Endothelial cell (in vitro differentiated cells): Measurements from ENCODE around the gene GPR18. TPM values are rescaled to one million over a fixed set of nuclear protein-coding genes. Genes with fewer than 3 reads are reported as not detected.

Experiments used
- DNase-seq: peaks from one replicate; pipeline ENCODE4 v3.0.0; 2021; ENCODE audit warnings: low spot score
- H3K27ac Mint-ChIP-seq: one replicate; pipeline ENCODE4 v1.8.0; 2021; ENCODE audit warnings: mixed read lengths, inconsistent platforms; ENCODE audit not compliant: unreplicated experiment
- H3K27me3 Mint-ChIP-seq: one replicate; pipeline ENCODE4 v1.8.0; 2021; ENCODE audit warnings: mild to moderate bottlenecking, moderate library complexity, mixed read lengths, inconsistent platforms; ENCODE audit not compliant: unreplicated experiment
- H3K36me3 Mint-ChIP-seq: one replicate; pipeline ENCODE4 v1.8.0; 2021; ENCODE audit warnings: mild to moderate bottlenecking, low read depth, mixed read lengths, inconsistent platforms; ENCODE audit not compliant: unreplicated experiment
- H3K4me1 Mint-ChIP-seq: one replicate; pipeline ENCODE4 v1.8.0; 2021; ENCODE audit warnings: mild to moderate bottlenecking, mixed read lengths, inconsistent platforms; ENCODE audit not compliant: unreplicated experiment
- H3K4me3 Mint-ChIP-seq: one replicate; pipeline ENCODE4 v1.8.0; 2021; ENCODE audit warnings: mild to moderate bottlenecking, mixed read lengths, inconsistent platforms; ENCODE audit not compliant: unreplicated experiment
- H3K9me3 Mint-ChIP-seq: one replicate; pipeline ENCODE4 v1.8.0; 2021; ENCODE audit warnings: mixed read lengths, inconsistent platforms; ENCODE audit not compliant: unreplicated experiment
- CTCF ChIP-seq: fragments of 200-600 bp; sonication (generic); IDR thresholded peaks from one replicate; pipeline ENCODE4 v1.5.0; 2021; ENCODE audit warnings: antibody characterized with exemption; ENCODE audit not compliant: unreplicated experiment
- total RNA-seq: library from RNA; stranded (reverse); fragmentation: NEBNext Ultra II Directional; extraction: Animal tissue kit (Norgen Biotek cat#: 25700); gene quantifications from one replicate; pipeline ENCODE4 v1.2.1, GENCODE V29; 2021; ENCODE audit not compliant: unreplicated experiment

Gene GPR18
- total RNA-seq, 1 donor from 2014 or later: not detected

- H3K27ac Mint-ChIP-seq: no peak overlapping the region
Measured at GRCh38 chr13:99301056-99301838, 43.1 kb upstream of the GPR18 start.

GRCh38 chr13:99299920-99300341 lies 41.8 kb upstream of the GPR18 start:
- H3K9me3 Mint-ChIP-seq: no peaks in the 10 kb centered on the region
- DNase-seq: no peak
- H3K36me3 Mint-ChIP-seq: no peaks in the 10 kb centered on the region
- H3K4me3 Mint-ChIP-seq: no peak overlapping the region
- no peak for TF ChIP-seq CTCF
- H3K27me3 Mint-ChIP-seq: peaks cover 1% of the 10 kb centered on the region
- H3K4me1 Mint-ChIP-seq: no peaks in the 10 kb centered on the region
- no peak overlapping the region for H3K27ac Mint-ChIP-seq

More at GRCh38 chr13:99301056-99301838, 43.1 kb upstream of the GPR18 start:
- no peak for DNase-seq
- H3K36me3 Mint-ChIP-seq: no peaks in the 10 kb centered on the region
- H3K4me3 Mint-ChIP-seq: no peak overlapping the region
- H3K9me3 Mint-ChIP-seq: no peaks in the 10 kb centered on the region
- H3K4me1 Mint-ChIP-seq: no peaks in the 10 kb centered on the region
- H3K27me3 Mint-ChIP-seq: no peaks in the 10 kb centered on the region
- no peak for TF ChIP-seq CTCF

GRCh38 chr13:99299256-99299919 lies 41.2 kb upstream of the GPR18 start:
- no peak overlapping the region for H3K27ac Mint-ChIP-seq
- H3K36me3 Mint-ChIP-seq: no peaks in the 10 kb centered on the region
- DNase-seq: no peak
- H3K9me3 Mint-ChIP-seq: no peaks in the 10 kb centered on the region
- H3K27me3 Mint-ChIP-seq: peaks cover 1% of the 10 kb centered on the region
- no peaks in the 10 kb centered on the region for H3K4me1 Mint-ChIP-seq
- no peak for TF ChIP-seq CTCF
- H3K4me3 Mint-ChIP-seq: no peak overlapping the region

GRCh38 chr13:99298056-99298455 lies 39.9 kb upstream of the GPR18 start:
- Mint-ChIP-seq H3K36me3 (no peaks in the 10 kb centered on the region), H3K9me3 (no peaks in the 10 kb centered on the region), H3K4me3 (no peak overlapping the region), H3K4me1 (no peaks in the 10 kb centered on the region), H3K27me3 (peaks cover 1% of the 10 kb centered on the region), H3K27ac (no peak overlapping the region)
- TF ChIP-seq CTCF: no peak
- no peak for DNase-seq

- peaks cover 1% of the 10 kb centered on the region for H3K27me3 Mint-ChIP-seq
- H3K9me3 Mint-ChIP-seq: no peaks in the 10 kb centered on the region
- no peak overlapping the region for H3K4me3 Mint-ChIP-seq
Measured at GRCh38 chr13:99297331-99297730, 39.2 kb upstream of the GPR18 start.

More at GRCh38 chr13:99297331-99297730, 39.2 kb upstream of the GPR18 start:
- Mint-ChIP-seq H3K4me1 (no peaks in the 10 kb centered on the region), H3K36me3 (no peaks in the 10 kb centered on the region), H3K27ac (no peak overlapping the region)
- no peak for DNase-seq
- TF ChIP-seq CTCF: no peak
